Omental fat pad (tissue), 4 donors: Measurements from ENCODE around the gene ZNF800. TPM values are rescaled to one million over a fixed set of nuclear protein-coding genes. Genes with fewer than 3 reads are reported as not detected.

ENCODE experiments used
- ATAC-seq: fragments of 150-250 bp; one replicate; pipeline ENCODE4 v1.9.1; 2016; ENCODE audit warnings: mild to moderate bottlenecking, moderate library complexity; ENCODE audit not compliant: low FRiP score
- DNase-seq: peaks from one replicate; pipeline ENCODE4 v3.0.0-alpha.2; 2019; ENCODE audit warnings: low spot score
- total RNA-seq, 4 donors: library from RNA; depleted of rRNA; stranded (reverse); fragments of >200 nt; gene quantifications; one replicate each; pipeline ENCODE4 v1.1.0, GENCODE V29; 2016
- TF ChIP-seq, protein P1 (sequence below), 3 donors: fragments of 450-650 bp; IDR thresholded peaks; one replicate each; pipeline ENCODE4 v1.5.1; 2016 to 2017; ENCODE audit warnings: antibody characterized with exemption in 3 of 3, mild to moderate bottlenecking in 3 of 3, moderate library complexity in 2 of 3

Gene ZNF800
- total RNA-seq, 4 donors from 2014 or later: 28.3 to 47.2 (median 35.8) TPM

DNA sequence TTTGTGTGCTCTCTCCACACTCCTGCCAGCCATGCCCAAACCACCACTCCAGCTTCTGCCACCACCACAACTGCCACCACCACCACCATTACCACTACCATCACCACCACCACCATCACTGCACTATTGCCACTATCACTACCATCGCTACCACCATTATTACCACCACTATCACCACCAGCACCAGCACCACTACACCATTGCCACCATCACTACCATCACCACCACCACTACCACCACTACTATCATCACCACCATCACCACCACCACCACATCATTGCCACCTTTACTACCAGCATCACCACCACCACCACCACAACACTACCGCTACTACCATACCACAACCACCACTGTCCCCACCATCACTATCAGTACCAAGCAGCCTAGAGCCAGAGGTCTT lies 26.0 kb upstream of the ZNF800 start:
- ATAC-seq (no peak), DNase-seq (no peak)
- TF ChIP-seq, protein P1, sequence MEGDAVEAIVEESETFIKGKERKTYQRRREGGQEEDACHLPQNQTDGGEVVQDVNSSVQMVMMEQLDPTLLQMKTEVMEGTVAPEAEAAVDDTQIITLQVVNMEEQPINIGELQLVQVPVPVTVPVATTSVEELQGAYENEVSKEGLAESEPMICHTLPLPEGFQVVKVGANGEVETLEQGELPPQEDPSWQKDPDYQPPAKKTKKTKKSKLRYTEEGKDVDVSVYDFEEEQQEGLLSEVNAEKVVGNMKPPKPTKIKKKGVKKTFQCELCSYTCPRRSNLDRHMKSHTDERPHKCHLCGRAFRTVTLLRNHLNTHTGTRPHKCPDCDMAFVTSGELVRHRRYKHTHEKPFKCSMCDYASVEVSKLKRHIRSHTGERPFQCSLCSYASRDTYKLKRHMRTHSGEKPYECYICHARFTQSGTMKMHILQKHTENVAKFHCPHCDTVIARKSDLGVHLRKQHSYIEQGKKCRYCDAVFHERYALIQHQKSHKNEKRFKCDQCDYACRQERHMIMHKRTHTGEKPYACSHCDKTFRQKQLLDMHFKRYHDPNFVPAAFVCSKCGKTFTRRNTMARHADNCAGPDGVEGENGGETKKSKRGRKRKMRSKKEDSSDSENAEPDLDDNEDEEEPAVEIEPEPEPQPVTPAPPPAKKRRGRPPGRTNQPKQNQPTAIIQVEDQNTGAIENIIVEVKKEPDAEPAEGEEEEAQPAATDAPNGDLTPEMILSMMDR (IDR thresholded peaks at IDR 0.05): no peak

DNA sequence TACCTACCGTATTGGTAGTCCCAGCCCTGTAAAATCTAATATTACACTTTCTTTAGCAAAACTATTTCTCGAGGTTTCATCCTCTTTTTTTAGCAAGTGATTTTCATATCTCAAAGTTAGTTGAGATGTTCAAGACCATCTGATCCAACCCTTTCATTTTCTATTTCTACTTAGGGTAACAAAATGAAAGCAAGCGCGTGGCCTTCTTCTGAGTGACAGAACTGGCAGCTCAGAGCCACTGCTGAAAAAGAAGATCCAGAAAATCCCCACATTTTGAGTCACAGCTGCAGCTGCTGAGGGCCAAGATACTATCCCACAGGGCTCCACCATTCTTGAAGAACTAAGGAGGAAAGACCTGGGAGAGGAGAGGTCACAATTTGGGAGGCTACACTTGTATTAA lies 24.8 kb upstream of the ZNF800 start:
- DNase-seq (no peak), ATAC-seq (no peak)
- TF ChIP-seq, protein P1 (IDR thresholded peaks at IDR 0.05): no peak

DNA sequence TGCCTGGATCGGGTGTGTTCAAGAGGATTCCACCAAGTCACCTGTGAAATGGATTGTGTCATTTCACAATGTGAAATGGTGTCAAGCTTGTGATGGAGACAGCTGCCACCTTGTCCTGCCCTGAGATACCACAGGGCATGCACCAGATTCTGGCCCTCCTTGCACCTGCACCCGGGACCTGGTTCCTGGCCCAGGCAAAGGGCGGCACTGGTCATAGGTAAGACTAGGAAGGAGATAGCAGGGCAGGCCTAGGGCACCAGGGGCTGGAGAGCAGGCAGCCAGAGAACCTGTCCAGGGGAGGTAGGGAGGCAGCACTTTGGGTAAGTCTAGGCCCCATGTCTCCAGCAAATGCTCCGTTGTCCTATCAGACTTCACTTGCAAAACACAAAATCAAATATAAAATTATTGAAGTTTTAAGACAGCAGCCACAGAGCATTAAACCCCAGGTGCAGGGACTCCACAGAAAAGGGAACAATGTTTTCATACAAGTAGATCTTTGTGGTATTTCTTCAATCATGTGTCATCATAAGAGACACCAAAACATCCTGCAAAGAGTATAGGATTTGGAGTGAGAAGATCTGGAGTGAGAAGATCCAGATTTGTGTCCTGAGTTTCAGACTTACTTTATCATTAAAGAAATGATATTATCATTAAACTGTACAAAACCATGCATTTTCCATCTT lies 22.7 kb upstream of the ZNF800 start:
- DNase-seq (no peak), ATAC-seq (no peak)
- TF ChIP-seq, protein P1 (IDR thresholded peaks at IDR 0.05): no peak

DNA sequence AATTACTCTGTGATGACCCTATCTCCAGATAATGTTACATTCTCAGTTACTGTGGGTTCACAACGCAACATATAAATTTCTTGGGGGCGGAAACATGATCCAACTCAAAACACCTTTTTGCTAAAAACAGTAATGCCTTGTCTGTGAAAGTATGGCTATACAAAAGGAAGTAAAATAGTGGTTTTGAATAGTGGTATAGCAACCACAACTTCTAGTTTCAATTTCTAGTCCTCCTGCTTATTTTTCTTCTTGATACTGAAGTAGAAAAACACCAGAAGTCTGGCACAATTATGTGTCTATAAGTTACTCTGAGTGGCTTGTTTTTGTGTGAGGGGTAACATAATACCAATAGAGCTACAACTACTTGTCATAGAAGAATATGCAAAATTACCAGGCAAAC lies 21.5 kb upstream of the ZNF800 start:
- DNase-seq (no peak), ATAC-seq (no peak)
- TF ChIP-seq, protein P1 (IDR thresholded peaks at IDR 0.05): no peak

DNA sequence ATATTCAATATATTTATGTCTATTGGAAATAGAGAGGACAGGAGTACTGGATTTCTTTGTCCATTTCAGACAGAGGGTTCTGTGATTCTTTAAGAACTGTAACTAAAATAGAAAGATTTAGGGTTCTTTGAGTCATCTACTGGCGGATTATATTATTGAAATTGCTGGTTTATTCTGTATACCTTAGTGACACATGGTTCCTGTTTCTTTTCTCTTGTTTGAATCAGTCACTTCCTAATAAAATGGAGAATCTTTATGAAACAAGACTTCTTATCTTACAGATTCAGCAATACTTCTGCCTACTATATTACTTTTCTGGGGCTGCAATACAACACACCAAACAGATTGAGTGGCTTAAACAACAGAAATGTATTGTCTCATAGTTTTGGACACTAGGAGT lies 20.8 kb upstream of the ZNF800 start:
- TF ChIP-seq, protein P1 (IDR thresholded peaks at IDR 0.05): no peak
- DNase-seq: no peak
- ATAC-seq: no peak

DNA sequence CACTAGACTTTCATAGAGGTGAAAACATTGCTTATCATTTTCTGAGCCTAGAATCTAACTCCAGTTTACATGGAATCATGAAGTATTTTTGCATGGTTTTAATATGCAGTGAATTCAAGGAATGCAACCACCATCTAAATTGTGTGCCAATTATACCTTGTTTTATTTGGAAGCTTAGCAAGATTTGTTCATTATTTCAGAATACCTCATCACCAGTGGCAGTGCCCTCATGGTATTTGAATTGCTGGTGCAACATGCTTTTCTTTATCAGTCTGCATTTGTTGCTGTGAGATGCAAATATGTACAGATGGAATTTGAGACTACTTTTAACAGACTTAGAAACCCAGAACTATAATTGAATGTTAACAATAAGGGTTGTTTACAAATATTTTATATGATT lies 18.7 kb upstream of the ZNF800 start:
- ATAC-seq (no peak), DNase-seq (no peak)
- TF ChIP-seq, protein P1 (IDR thresholded peaks at IDR 0.05): no peak

DNA sequence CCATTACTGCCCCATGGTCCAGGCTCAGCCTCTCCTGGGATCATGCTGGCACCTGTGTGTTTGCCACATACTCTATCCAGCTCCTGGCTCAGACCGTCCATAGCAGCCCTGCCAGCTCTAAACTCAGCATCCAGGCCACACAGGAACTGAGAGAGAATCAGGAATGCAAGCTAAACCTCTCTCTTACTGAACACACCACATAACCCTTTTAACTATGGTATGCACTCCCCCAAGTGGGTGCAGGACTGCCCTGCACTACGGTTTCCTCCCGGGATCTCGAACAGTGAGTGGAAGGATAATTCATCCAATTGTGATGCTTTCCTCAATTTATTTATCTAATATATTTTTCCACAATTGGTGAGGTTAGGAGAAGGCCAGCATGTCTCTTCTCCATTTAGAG lies 17.1 kb upstream of the ZNF800 start:
- TF ChIP-seq, protein P1 (IDR thresholded peaks at IDR 0.05): no peak
- no peak for ATAC-seq
- DNase-seq: no peak
